OCI-LY3 (cell line): ENCODE results near the gene ZNF275.

Experiments used
- EZH2phosphoT487 ChIP-seq: fragments of 200-600 bp; shearing (Covaris generic); IDR thresholded peaks from 2 replicates; pipeline ENCODE4 v1.6.1; 2018; ENCODE audit warnings: antibody characterized with exemption, mixed run types, low read depth
- TF ChIP-seq, protein P1 (sequence below): fragments of 200-600, 300-600 bp; sonication (generic); IDR thresholded peaks from 2 replicates; pipeline ENCODE4 v1.5.1; 2014; ENCODE audit warnings: antibody characterized with exemption, low read length, low read depth

DNA sequence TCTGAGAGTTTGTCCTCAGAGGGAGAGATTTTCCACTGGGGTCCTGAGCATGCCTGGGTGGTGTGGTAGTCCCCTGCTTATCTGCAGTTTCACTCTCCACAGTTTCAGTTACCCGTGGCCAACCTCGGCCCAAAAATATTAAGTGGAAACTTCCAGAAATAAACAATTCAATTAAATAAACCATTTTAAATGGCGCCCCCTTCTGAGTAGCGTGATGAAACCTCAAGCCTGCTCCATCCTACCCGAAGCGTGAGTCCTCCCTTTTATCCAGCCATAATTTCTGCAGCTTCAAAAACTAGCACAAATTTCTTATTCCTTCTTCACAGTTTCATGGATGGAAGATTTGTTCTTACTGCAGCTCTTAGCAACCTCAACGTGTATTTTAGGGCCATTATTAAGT is 40.5 kb downstream of the ZNF275 start:
- TF ChIP-seq, protein P1, sequence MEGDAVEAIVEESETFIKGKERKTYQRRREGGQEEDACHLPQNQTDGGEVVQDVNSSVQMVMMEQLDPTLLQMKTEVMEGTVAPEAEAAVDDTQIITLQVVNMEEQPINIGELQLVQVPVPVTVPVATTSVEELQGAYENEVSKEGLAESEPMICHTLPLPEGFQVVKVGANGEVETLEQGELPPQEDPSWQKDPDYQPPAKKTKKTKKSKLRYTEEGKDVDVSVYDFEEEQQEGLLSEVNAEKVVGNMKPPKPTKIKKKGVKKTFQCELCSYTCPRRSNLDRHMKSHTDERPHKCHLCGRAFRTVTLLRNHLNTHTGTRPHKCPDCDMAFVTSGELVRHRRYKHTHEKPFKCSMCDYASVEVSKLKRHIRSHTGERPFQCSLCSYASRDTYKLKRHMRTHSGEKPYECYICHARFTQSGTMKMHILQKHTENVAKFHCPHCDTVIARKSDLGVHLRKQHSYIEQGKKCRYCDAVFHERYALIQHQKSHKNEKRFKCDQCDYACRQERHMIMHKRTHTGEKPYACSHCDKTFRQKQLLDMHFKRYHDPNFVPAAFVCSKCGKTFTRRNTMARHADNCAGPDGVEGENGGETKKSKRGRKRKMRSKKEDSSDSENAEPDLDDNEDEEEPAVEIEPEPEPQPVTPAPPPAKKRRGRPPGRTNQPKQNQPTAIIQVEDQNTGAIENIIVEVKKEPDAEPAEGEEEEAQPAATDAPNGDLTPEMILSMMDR = peak; percentile 24
- TF ChIP-seq EZH2phosphoT487 = no peak
